Activated naive CD8-positive, alpha-beta T cell (primary cell): ENCODE measurements around the gene TNNC2.

Source experiments
- H3K27ac Mint-ChIP-seq: one replicate; pipeline ENCODE4 v1.8.0; 2021; ENCODE audit warnings: mixed read lengths
- H3K27me3 Mint-ChIP-seq: one replicate; pipeline ENCODE4 v1.8.0; 2021; ENCODE audit warnings: mixed read lengths
- H3K36me3 Mint-ChIP-seq: one replicate; pipeline ENCODE4 v1.8.0; 2021; ENCODE audit warnings: mixed read lengths
- H3K4me1 Mint-ChIP-seq: one replicate; pipeline ENCODE4 v1.8.0; 2021; ENCODE audit warnings: low read depth, mixed read lengths
- H3K4me3 Mint-ChIP-seq: one replicate; pipeline ENCODE4 v1.8.0; 2021; ENCODE audit warnings: mild to moderate bottlenecking, mixed read lengths
- H3K9me3 Mint-ChIP-seq: one replicate; pipeline ENCODE4 v1.8.0; 2021; ENCODE audit warnings: low read depth, mixed read lengths

Gene TNNC2

GRCh38 chr20:45857114-45857881 is 30.2 kb upstream of the TNNC2 start, which contains the start of the genes ACOT8 and ZSWIM3:
ACOT8 (minus strand) TSS chr20:45857392; CDS start chr20:45857315, 77 bp downstream.
ZSWIM3 (plus strand) TSS chr20:45857614; CDS start chr20:45857826, 212 bp downstream.
- Mint-ChIP-seq H3K27me3 (no peaks in the 10 kb centered on the region), H3K36me3 (peaks cover 7% of the 10 kb centered on the region), H3K4me3 (peak within 1 kb of the TSS; percentile 99), H3K27ac (peak within 1 kb of the TSS; percentile 97), H3K9me3 (no peaks in the 10 kb centered on the region), H3K4me1 (peaks cover 52% of the 10 kb centered on the region)

DNA sequence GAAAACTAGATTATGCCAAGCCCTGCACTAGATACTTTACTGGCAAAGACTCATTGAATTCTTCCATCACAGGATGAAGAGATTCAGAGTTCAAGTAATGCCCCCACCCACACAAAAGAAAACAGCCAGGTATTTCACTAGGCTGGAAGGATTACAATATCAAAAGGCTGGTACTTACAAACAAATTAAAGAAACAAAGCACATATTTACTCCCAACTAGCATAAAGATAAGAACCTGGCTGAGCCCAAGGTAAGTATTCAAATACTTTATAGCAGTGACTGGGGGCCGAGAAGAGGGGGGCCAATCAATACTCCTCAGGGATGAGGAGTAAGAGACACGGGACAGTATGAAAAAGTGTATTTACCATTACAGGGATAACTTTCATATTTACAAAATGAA is 26.4 kb upstream of the TNNC2 start:
- Mint-ChIP-seq H3K36me3 (peaks cover 7% of the 10 kb centered on the region), H3K9me3 (no peaks in the 10 kb centered on the region), H3K27ac (no peak overlapping the region), H3K27me3 (no peaks in the 10 kb centered on the region), H3K4me1 (peaks cover 40% of the 10 kb centered on the region), H3K4me3 (no peak overlapping the region)

DNA sequence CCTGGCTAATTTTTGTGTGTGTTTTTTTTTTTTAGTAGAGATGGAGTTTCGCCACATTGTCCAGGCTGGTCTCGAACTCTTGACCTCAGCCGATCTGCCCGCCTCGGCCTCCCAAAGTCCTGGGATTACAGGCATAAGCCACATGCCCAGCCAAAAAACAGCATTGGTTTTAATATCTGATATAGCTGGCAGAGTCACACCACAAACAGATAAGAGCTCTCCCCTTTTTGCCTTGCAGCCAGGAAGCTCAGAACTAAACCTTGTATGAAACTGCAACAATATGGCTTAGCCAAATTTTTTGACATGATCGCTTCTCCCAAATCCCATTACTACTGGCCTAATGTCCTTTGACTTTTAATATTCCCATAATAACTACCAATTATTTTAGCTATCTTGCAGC is 25.2 kb upstream of the TNNC2 start:
- Mint-ChIP-seq H3K27ac (no peak overlapping the region), H3K4me1 (peaks cover 30% of the 10 kb centered on the region), H3K4me3 (no peak overlapping the region), H3K9me3 (no peaks in the 10 kb centered on the region), H3K27me3 (no peaks in the 10 kb centered on the region), H3K36me3 (peaks cover 7% of the 10 kb centered on the region)

DNA sequence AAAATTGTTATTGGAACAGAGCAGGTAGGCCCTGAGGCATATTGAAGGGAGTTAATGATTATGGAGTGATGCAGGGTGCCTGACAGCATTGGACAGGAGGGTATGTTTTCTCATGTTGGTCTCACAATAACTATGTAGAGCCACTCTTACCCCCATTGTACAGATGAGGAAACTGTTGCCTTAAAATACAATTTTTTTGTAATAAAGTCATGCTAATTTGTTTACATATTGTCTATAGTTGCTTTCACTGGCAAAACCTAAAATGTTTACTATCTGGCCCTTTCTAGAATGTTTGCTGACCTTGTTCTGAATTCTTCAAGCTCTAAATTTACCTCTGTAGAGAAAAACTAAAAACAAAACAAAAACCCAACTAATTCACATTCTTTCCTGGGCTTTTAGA is 24.4 kb upstream of the TNNC2 start:
- Mint-ChIP-seq H3K27ac (no peak overlapping the region), H3K27me3 (no peaks in the 10 kb centered on the region), H3K4me3 (no peak overlapping the region), H3K9me3 (no peaks in the 10 kb centered on the region), H3K4me1 (peaks cover 28% of the 10 kb centered on the region), H3K36me3 (peaks cover 7% of the 10 kb centered on the region)

- H3K4me3 Mint-ChIP-seq, result no peak overlapping the region
- no peak overlapping the region for H3K27ac Mint-ChIP-seq
- peaks cover 24% of the 10 kb centered on the region for H3K4me1 Mint-ChIP-seq
- no peaks in the 10 kb centered on the region for H3K9me3 Mint-ChIP-seq
- peaks cover 7% of the 10 kb centered on the region for H3K36me3 Mint-ChIP-seq
- no peaks in the 10 kb centered on the region for H3K27me3 Mint-ChIP-seq
Observed at GRCh38 chr20:45850926-45851325, 23.8 kb upstream of the TNNC2 start.

GRCh38 chr20:45850238-45850637 is 23.1 kb upstream of the TNNC2 start:
- Mint-ChIP-seq H3K9me3 (no peaks in the 10 kb centered on the region), H3K27ac (peak overlapping the region; percentile 10), H3K27me3 (no peaks in the 10 kb centered on the region), H3K4me1 (peaks cover 18% of the 10 kb centered on the region), H3K4me3 (no peak overlapping the region), H3K36me3 (peaks cover 7% of the 10 kb centered on the region)

DNA sequence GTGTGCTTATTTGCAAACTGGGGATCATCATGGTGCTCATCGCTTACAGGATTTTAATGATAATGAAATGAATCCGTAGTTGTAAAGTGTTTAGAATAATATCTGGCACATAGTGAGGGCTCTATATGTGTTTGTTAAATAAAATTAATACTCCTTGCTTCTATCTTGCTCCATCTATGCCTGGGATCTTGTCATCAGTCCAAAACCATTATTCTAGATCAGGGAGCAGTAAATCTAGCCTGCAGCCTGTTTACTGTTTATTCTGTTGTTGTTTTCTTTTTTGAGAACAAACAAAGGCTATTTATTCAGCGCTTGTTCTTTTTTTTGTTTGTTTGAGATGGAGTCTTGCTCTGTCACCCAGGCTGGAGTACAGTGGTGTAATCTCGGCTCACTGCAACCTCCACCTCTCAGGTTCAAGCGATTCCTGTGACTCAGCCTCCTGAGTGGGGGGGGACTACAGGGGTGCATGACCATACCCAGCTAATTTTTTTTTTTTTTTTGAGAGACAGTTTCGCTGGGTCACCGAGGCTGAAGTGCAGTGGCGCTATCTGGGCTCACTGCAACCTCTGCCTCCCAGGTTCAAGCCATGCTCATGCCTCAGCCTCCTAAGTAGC is 22.0 kb upstream of the TNNC2 start:
- no peaks in the 10 kb centered on the region for H3K9me3 Mint-ChIP-seq
- H3K4me3 Mint-ChIP-seq, result no peak overlapping the region
- H3K27me3 Mint-ChIP-seq, result no peaks in the 10 kb centered on the region
- peaks cover 7% of the 10 kb centered on the region for H3K36me3 Mint-ChIP-seq
- H3K4me1 Mint-ChIP-seq, result peaks cover 10% of the 10 kb centered on the region
- H3K27ac Mint-ChIP-seq, result no peak overlapping the region

DNA sequence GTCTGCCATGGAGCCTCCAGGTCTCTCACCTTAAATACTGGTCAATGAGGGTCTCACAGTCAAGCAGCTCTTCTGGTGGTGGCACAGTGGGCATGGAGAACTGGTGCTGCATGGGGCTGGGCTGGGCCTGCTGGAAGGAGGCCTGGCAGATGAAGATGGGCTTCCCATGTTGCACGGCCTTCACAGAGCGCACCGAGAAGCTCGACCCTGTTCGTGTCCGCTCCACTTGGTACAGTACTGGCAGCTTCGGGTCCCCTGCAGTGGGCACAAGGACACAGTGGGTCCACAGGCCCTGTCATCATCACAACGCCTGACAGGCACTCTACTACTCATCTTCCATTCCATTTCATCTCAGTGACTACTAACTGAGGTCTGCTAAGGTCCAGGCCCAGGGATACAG is 21.3 kb upstream of the TNNC2 start:
- Mint-ChIP-seq H3K9me3 (no peaks in the 10 kb centered on the region), H3K36me3 (peaks cover 7% of the 10 kb centered on the region), H3K4me1 (peaks cover 3% of the 10 kb centered on the region), H3K27ac (no peak overlapping the region), H3K27me3 (no peaks in the 10 kb centered on the region), H3K4me3 (no peak overlapping the region)

- Mint-ChIP-seq H3K4me3 (no peak overlapping the region), H3K9me3 (no peaks in the 10 kb centered on the region), H3K4me1 (peaks cover 2% of the 10 kb centered on the region), H3K27me3 (no peaks in the 10 kb centered on the region), H3K27ac (no peak overlapping the region), H3K36me3 (peaks cover 2% of the 10 kb centered on the region)
Observed at GRCh38 chr20:45845452-45845851, 18.3 kb upstream of the TNNC2 start.

DNA sequence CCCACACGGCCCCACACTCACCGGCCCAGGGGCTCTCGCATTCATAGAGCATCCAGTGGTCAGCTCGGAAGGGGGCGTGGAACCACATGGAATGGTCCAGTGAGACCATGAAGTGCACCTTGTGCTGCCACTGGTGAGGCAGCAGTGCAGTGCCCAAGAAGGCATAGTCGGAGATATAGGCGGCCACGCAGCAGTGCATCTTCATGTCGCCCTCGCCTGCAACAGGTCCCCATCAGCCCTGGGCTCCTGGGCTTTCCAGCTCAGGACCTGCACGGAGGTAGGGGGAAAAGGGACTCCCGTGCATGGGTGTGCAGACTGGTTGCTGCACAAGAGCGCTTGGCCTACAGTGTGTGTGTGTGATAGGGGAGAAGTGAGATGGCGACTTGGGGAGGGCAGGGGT is 16.4 kb upstream of the TNNC2 start:
- no peaks in the 10 kb centered on the region for H3K36me3 Mint-ChIP-seq
- no peak overlapping the region for H3K27ac Mint-ChIP-seq
- H3K27me3 Mint-ChIP-seq, result no peaks in the 10 kb centered on the region
- no peaks in the 10 kb centered on the region for H3K4me1 Mint-ChIP-seq
- H3K4me3 Mint-ChIP-seq, result no peak overlapping the region
- no peaks in the 10 kb centered on the region for H3K9me3 Mint-ChIP-seq

DNA sequence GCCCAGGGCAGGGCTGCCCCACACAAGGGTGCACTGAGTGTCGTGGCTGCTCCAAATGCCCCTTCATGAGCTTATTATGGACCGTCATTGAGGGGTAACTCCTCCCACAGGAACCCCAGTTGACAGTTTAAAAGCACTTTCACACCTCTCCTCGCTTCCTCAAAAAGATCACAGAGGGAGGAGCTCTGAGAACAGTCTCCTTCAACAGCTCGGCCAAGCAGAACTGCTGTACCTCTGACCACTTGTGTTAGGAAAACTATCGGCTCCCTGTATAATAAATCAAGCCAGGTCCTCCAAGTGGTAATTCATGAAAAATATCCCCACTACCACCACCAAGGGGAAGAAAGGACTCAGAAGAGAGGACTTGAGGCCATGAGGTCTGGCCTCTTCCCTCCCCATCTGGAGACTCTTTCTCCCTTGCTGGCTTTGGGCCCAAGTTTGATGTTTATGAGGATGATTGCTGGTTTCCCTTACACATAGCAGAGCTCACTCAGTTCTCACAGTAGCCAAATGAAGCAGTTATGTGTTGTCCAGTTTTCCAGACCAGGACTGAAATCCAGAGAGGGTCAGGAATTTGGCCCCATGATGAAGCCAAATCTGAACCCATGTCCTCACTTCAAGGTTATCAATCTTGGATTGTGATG is 15.2 kb upstream of the TNNC2 start:
- Mint-ChIP-seq H3K4me3 (no peak overlapping the region), H3K27ac (no peak overlapping the region), H3K4me1 (no peaks in the 10 kb centered on the region), H3K9me3 (no peaks in the 10 kb centered on the region), H3K27me3 (no peaks in the 10 kb centered on the region), H3K36me3 (no peaks in the 10 kb centered on the region)

DNA sequence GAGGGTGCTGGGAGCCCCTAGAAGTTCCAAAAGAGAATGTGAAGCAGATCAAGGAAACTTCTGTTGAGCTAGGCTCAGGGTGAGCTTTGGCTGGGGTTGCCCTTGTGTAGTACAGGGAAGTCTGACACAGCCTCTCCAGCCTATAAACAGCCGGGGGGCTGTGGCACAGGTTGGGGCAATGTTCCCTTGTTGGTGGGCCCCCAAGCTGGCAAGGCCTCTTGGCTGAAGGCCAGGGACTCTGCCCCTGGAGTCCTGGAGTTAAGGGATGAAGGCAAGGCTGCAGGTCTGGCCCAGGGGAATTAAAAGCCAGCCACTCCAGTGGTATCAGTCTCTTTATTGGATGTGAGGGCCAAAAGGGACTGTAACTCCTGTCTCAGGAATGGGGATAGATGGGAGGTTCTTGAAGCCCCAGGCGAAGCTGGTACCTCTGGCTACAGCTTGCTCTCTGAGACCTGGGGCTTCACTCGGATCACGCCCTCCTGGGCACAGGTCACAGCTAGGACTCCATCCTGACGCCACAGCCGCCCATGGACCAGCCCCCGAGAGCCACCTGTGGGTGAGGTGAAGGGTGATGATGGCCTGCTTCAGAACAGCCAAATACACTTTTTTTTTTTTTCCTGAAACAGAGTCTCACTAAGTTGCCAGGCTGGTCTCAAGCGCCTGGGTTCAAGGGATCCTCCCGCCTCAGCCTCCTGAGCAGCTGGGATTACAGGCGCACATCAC is 14.5 kb upstream of the TNNC2 start:
- Mint-ChIP-seq H3K27me3 (no peaks in the 10 kb centered on the region), H3K4me1 (no peaks in the 10 kb centered on the region), H3K4me3 (no peak overlapping the region), H3K36me3 (no peaks in the 10 kb centered on the region), H3K9me3 (no peaks in the 10 kb centered on the region), H3K27ac (no peak overlapping the region)

GRCh38 chr20:45840700-45841198 is 13.6 kb upstream of the TNNC2 start:
- H3K27me3 Mint-ChIP-seq, result no peaks in the 10 kb centered on the region
- no peaks in the 10 kb centered on the region for H3K36me3 Mint-ChIP-seq
- H3K9me3 Mint-ChIP-seq, result no peaks in the 10 kb centered on the region
- no peak overlapping the region for H3K4me3 Mint-ChIP-seq
- H3K27ac Mint-ChIP-seq, result no peak overlapping the region
- H3K4me1 Mint-ChIP-seq, result no peaks in the 10 kb centered on the region

- no peaks in the 10 kb centered on the region for H3K9me3 Mint-ChIP-seq
- no peaks in the 10 kb centered on the region for H3K27me3 Mint-ChIP-seq
- no peak overlapping the region for H3K4me3 Mint-ChIP-seq
- no peaks in the 10 kb centered on the region for H3K36me3 Mint-ChIP-seq
- H3K27ac Mint-ChIP-seq, result no peak overlapping the region
- peaks cover 10% of the 10 kb centered on the region for H3K4me1 Mint-ChIP-seq
Observed at GRCh38 chr20:45836841-45837240, 9.7 kb upstream of the TNNC2 start.

- H3K36me3 Mint-ChIP-seq, result no peaks in the 10 kb centered on the region
- no peak overlapping the region for H3K27ac Mint-ChIP-seq
- no peaks in the 10 kb centered on the region for H3K9me3 Mint-ChIP-seq
- H3K27me3 Mint-ChIP-seq, result no peaks in the 10 kb centered on the region
- H3K4me1 Mint-ChIP-seq, result peaks cover 10% of the 10 kb centered on the region
- H3K4me3 Mint-ChIP-seq, result no peak overlapping the region
Observed at GRCh38 chr20:45835825-45836224, 8.7 kb upstream of the TNNC2 start.
